Body of pancreas (tissue), 4 donors: ENCODE results near the gene DRC7. TPM values are rescaled to one million over a fixed set of nuclear protein-coding genes. Genes with fewer than 3 reads are reported as not detected.

Experiments used
- ATAC-seq: fragments of 150-250 bp; one replicate; pipeline ENCODE4 v1.9.1; 2016
- DNase-seq, 4 donors: peaks; one replicate each; pipeline ENCODE4 v3.0.0-alpha.2; 2019
- H3K27ac ChIP-seq, 4 donors: fragments of 200-600 bp; sonication (generic); 1 replicate in 3 of 4; 2 replicates in 1 of 4; pipeline versions ENCODE4 v1.5.1 to v1.6.1; 2016 to 2019; ENCODE audit warnings: mild to moderate bottlenecking in 1 of 4, mixed read lengths in 1 of 4, moderate library complexity in 1 of 4
- H3K27me3 ChIP-seq, 2 donors: fragments of 200-600 bp; sonication (generic); one replicate each; pipeline ENCODE4 v1.6.0; 2016; ENCODE audit warnings: mild to moderate bottlenecking in 1 of 2
- H3K36me3 ChIP-seq, 2 donors: fragments of 200-600 bp; sonication (generic); replicated peaks in 1 of 2; 2 replicates each; pipeline ENCODE4 v1.5.1; 2016; ENCODE audit warnings: low read depth in 2 of 2; ENCODE audit not compliant: insufficient read depth in 1 of 2
- H3K4me1 ChIP-seq: fragments of 200-600 bp; sonication (generic); one replicate; pipeline ENCODE4 v1.6.0; 2016
- H3K4me3 ChIP-seq, 2 donors: fragments of 200-600 bp; sonication (generic); 1 replicate in 1 of 2; 2 replicates in 1 of 2; pipeline ENCODE4 v1.5.1; 2016 to 2019
- H3K9me3 ChIP-seq, 3 donors: fragments of 200-600 bp; sonication (generic); 1 replicate in 2 of 3; 2 replicates in 1 of 3; pipeline ENCODE4 v1.5.1; 2016
- POLR2A ChIP-seq, 3 donors: fragments of 450-650 bp; IDR thresholded peaks; one replicate each; pipeline ENCODE4 v1.6.1; 2016; ENCODE audit warnings: antibody characterized with exemption in 3 of 3, mild to moderate bottlenecking in 2 of 3
- WGBS, 2 donors: methylation state at CpG; one replicate each; pipeline ENCODE4 v1.1.5; 2017; 5-methylcytosine and 5-hydroxymethylcytosine counted together
- intact Hi-C: fragments of 100-400 bp; cut with DNase I; formaldehyde crosslinking; loops from one replicate; pipeline ENCODE4 v1.15.1; 2023
- total RNA-seq, 2 donors: library from RNA; depleted of rRNA; stranded (reverse); fragments of >200 nt; gene quantifications; one replicate each; pipeline ENCODE4 v1.1.0, GENCODE V29; 2016
- TF ChIP-seq, protein P1 (sequence below), 7 experiments: fragments of 450-650 bp in 4 of 7; fragments of 200-600 bp in 3 of 7; sonication (generic) in 3 of 7; IDR thresholded peaks; one replicate each; pipeline ENCODE4 v1.5.1; 2016 to 2019; ENCODE audit warnings: antibody characterized with exemption in 7 of 7

Gene DRC7
- total RNA-seq, 2 donors from 2014 or later, result 1.3 TPM; not detected in 1

DNA sequence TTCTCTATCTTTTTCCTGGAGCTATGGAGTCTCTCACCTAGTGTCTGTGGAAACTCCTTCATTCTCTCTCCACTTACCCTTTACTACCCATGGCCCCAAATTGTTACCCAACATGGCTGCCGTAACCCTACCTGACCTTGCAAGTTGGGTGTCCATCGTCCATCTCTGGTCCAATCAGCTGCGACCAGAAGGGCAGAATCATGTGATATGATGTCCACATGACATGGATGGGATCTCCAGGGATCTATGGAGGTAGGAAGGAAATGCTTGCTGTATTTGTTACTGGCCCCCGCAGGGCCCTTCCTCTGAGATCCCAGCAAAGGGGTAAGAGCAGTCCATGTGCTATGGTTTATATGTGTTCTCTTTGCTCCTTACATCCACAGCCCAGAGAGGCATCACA lies 8.0 kb upstream of the DRC7 start:
- peak in 1 of 4 donors; percentile 1 for DNase-seq

DNA sequence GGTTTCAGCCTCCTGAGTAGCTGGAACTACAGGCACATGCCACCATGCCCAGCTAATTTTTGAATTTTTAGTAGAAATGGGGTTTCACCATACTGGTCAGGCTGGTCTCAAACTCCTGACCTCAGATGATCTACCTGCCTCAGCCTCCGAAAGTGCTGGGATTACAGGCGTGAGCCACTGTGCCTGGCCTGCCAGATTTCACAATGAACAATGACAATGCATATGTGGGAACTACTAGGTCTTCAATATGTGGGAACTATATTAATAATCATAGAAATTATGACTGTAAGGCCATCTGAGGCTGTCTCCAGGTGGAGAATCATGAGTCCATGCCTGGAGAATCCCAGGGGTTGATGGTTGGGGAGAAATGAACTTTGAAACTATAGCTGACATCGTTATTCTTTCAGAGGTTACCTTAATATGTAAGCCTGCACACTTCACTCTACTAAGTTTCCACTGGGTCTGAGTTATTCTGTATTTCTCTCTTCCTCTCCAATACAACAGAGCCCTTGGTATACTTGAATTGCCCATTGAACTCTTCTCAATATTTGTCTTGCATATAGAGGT lies 7.2 kb upstream of the DRC7 start:
- intact Hi-C loops, result no loop called here
- H3K27me3 ChIP-seq, result no peaks in the 10 kb centered on the region
- no peaks in the 10 kb centered on the region for H3K9me3 ChIP-seq
- DNase-seq (peak in 1 of 4 donors; percentile 0), ATAC-seq (no peak)
- no peaks in the 10 kb centered on the region for H3K36me3 ChIP-seq
- TF ChIP-seq, protein P1, sequence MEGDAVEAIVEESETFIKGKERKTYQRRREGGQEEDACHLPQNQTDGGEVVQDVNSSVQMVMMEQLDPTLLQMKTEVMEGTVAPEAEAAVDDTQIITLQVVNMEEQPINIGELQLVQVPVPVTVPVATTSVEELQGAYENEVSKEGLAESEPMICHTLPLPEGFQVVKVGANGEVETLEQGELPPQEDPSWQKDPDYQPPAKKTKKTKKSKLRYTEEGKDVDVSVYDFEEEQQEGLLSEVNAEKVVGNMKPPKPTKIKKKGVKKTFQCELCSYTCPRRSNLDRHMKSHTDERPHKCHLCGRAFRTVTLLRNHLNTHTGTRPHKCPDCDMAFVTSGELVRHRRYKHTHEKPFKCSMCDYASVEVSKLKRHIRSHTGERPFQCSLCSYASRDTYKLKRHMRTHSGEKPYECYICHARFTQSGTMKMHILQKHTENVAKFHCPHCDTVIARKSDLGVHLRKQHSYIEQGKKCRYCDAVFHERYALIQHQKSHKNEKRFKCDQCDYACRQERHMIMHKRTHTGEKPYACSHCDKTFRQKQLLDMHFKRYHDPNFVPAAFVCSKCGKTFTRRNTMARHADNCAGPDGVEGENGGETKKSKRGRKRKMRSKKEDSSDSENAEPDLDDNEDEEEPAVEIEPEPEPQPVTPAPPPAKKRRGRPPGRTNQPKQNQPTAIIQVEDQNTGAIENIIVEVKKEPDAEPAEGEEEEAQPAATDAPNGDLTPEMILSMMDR (IDR thresholded peaks at IDR 0.05), result no peak
- no peak for TF ChIP-seq POLR2A (IDR thresholded peaks at IDR 0.05)
- no peak overlapping the region for H3K27ac ChIP-seq
- H3K4me3 ChIP-seq, result no peak overlapping the region
- peaks cover 45% of the 10 kb centered on the region for H3K4me1 ChIP-seq
- WGBS, 2 donors, result 68 to 85% methylated on average over 3 of the region's 3 CpGs

More for the DNA sequence above, 8.0 kb upstream of the DRC7 start:
- Histone ChIP-seq H3K27me3 (no peaks in the 10 kb centered on the region), H3K4me1 (peaks cover 46% of the 10 kb centered on the region), H3K36me3 (no peaks in the 10 kb centered on the region), H3K9me3 (no peaks in the 10 kb centered on the region), H3K4me3 (no peak overlapping the region), H3K27ac (no peak overlapping the region)
- no peak for TF ChIP-seq POLR2A (IDR thresholded peaks at IDR 0.05)
- TF ChIP-seq, protein P1 (IDR thresholded peaks at IDR 0.05), result no peak
- WGBS, 2 donors, result 66 to 67% methylated on average over 4 of the region's 4 CpGs
- intact Hi-C loops, result no loop called here
- no peak for ATAC-seq

DNA sequence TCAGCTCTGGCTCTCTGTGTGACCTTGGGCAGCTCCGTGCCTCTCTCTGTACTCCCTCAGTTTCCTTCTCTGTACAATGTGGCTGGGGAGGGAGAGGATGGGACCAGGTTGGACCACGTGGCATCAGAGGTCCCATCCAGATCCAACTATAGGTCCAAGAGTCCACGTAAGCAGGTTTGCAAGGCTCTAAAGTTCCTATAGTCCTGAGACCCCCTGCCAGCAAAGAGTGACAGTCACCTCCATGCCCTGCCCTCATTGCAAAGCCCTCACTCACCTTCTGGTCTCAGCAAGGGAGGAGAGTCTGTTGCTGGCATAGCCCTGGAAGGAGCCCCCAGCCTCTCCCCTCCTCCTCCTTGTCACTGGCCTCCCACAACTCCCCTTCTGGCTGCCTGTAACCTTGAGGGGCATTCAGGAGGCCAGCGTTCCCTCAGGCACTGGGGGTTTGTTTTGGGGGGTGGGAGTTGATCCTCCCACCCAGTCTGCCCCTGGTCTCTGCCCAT lies 6.1 kb upstream of the DRC7 start:
- Histone ChIP-seq H3K27me3 (no peaks in the 10 kb centered on the region), H3K4me3 (no peak overlapping the region), H3K9me3 (no peaks in the 10 kb centered on the region), H3K4me1 (peaks cover 35% of the 10 kb centered on the region), H3K27ac (peak overlapping the region in 2 of 4 donors; percentile 49 to 56), H3K36me3 (no peaks in the 10 kb centered on the region)
- intact Hi-C loops, result no loop called here
- DNase-seq (peak in 1 of 4 donors; percentile 4), ATAC-seq (no peak)
- WGBS, 2 donors, result 33 to 56% methylated on average over 1 to 4 of the region's 4 CpGs
- TF ChIP-seq, protein P1 (IDR thresholded peaks at IDR 0.05), result no peak
- no peak for TF ChIP-seq POLR2A (IDR thresholded peaks at IDR 0.05)

DNA sequence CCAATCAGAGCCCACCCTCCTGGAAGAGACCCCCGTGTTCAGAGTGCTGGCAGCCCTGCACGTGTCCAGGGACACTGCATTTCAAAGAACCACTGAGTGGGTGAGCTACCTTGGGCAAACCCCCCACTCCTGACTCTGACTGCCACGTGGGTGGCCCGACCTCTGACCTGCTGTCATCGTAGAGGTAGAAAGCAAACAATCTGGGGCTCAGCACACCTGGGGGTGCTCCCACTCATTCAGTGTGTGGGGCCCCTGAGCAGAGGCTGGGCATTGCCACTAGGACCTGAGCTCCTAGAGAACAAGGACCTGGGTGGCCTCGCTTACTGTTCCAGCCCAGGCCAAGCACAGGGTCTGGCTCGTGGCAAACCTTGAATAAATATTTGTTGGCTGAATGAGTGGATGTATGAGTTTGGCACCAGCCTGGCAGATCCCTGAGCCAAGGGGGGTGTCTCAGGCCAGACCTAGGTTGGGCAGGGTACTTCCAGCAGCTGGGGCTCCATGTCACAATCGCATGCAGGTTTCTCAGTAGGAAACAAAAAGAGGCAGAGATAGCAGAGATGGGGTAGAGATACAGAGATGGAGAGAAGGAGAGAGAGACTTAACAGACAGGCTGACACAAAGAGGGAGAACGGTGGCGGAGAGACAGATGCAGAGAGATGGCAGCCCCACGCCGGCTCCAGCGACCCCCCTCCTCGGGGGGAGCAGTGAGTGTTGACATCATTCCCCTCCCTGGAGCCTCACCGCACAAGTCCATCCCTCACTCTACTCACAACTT lies 5.4 kb upstream of the DRC7 start:
- peak overlapping the region; percentile 23 to 56 (median 45) for H3K27ac ChIP-seq
- H3K4me1 ChIP-seq, result peaks cover 39% of the 10 kb centered on the region
- no peaks in the 10 kb centered on the region for H3K27me3 ChIP-seq
- TF ChIP-seq, protein P1 (IDR thresholded peaks at IDR 0.05), result peak in 1 of 7 experiments; percentile 2
- no peak for TF ChIP-seq POLR2A (IDR thresholded peaks at IDR 0.05)
- H3K36me3 ChIP-seq, result no peaks in the 10 kb centered on the region
- no peak overlapping the region for H3K4me3 ChIP-seq
- ATAC-seq (peak; percentile 85), DNase-seq (peak; percentile 62 to 83 (median 79))
- intact Hi-C loops, result no loop called here
- 24 to 25% methylated on average over 15 of the region's 15 CpGs for WGBS, 2 donors
- H3K9me3 ChIP-seq, result no peaks in the 10 kb centered on the region
